ENCODE results near the gene LACRT.

LACRT gene

GRCh38 chr12:54592316-54592715, 42.4 kb downstream of the LACRT start:
- no peak for TF ChIP-seq CTCF (IDR thresholded peaks at IDR 0.05)
- no peak for DNase-seq (ENCODE audit: low spot score)
- H3K27ac ChIP-seq: no peak overlapping the region
- no peak overlapping the region for H3K4me3 ChIP-seq

- no peak for TF ChIP-seq CTCF (IDR thresholded peaks at IDR 0.05)
- DNase-seq (ENCODE audit: low spot score): no peak
- Histone ChIP-seq H3K4me3 (no peak overlapping the region), H3K27ac (peak overlapping the region in 1 of 2 donors; percentile 17)
Measured at GRCh38 chr12:54590978-54591591, 43.6 kb downstream of the LACRT start.

GRCh38 chr12:54589964-54590363, 44.7 kb downstream of the LACRT start:
- no peak for TF ChIP-seq CTCF (IDR thresholded peaks at IDR 0.05)
- Histone ChIP-seq H3K27ac (no peak overlapping the region), H3K4me3 (no peak overlapping the region)
- DNase-seq (ENCODE audit: low spot score): no peak

GRCh38 chr12:54588890-54589267, 45.8 kb downstream of the LACRT start:
- TF ChIP-seq CTCF (IDR thresholded peaks at IDR 0.05): no peak
- H3K27ac ChIP-seq: peak overlapping the region in 1 of 2 donors; percentile 65
- DNase-seq (ENCODE audit: low spot score): no peak
- peak overlapping the region; percentile 82 for H3K4me3 ChIP-seq

DNA sequence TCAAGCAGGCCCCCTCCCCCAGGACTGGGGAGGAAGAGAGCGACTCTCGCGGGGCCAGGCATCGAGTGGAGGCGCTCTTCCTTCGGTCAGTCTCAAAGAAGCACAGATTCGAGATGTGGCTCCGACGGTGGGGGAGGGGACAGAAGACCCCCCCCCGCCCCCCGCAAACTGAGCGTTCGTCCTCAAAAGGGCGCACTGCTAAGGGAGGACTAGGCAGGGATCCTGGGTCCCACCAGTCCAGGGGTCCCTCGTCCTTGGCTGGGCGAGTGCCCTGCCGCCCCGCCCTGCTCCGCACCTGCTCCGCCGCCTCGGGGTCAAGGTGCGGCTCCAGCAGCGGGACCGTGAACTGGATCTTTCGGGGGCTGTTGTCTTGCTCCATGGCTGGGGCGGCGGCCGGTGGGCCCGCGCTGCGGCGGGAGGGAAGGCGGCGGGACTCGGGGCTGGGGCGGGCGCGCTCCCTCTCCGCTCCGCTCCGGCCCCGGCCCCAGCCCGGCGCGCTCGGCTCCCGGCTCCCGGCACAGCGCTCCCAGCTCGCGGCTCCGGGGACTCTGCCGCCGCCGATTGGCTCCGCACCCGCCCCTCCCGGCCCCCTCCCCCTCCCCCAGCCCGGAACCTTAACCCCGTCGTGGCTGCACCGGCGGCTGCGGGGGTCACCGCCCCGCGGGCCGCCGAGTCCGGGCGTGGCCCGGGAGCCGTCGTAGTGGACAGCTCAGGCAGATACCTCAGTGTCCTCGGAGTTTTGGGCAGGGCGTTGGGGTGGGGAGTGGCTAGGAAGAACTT, 46.4 kb downstream of the LACRT start, which contains the start of gene PPP1R1A:
Gene PPP1R1A (minus strand): TSS at position 550 of the 780 bp plus-strand sequence. CDS start 171 bp downstream, at position 379.
- Histone ChIP-seq H3K27ac (peak within 1 kb of the TSS; percentile 62 to 65), H3K4me3 (peak within 1 kb of the TSS; percentile 82)
- no peak for DNase-seq (ENCODE audit: low spot score)
- no peak for TF ChIP-seq CTCF (IDR thresholded peaks at IDR 0.05)

GRCh38 chr12:54587315-54587873, 47.3 kb downstream of the LACRT start:
- no peak for TF ChIP-seq CTCF (IDR thresholded peaks at IDR 0.05)
- Histone ChIP-seq H3K4me3 (peak overlapping the region; percentile 82), H3K27ac (peak overlapping the region; percentile 62 to 65)
- DNase-seq (ENCODE audit: low spot score): peak; percentile 81
